HCT116 (cell line): Measurements from ENCODE around the gene LY6G6D. TPM values are rescaled to one million over a fixed set of nuclear protein-coding genes. Genes with fewer than 3 reads are reported as not detected.

Experiments used
- ATAC-seq: fragments of 200-7000 bp; cut with Tn5 transposase; 2 replicates; pipeline ENCODE4 v1.9.1; 2020; ENCODE audit warnings: mild to moderate bottlenecking, moderate library complexity
- BruUV-seq: library from RNA; stranded (reverse); fragments of 400-500 nt; replicated peaks from 2 replicates; lab custom pipeline; 2021; lab: Mats Ljungman, UMichigan
- CTCF ChIA-PET: fragments of 300-600 bp; sonication (Branson Sonifier 250); formaldehyde crosslinking; loops from one replicate; lab custom pipeline; 2021; ENCODE audit warnings: antibody characterized with exemption; lab: Charles Lee
- POLR2A ChIA-PET: fragments of 300-600, 350-600 bp; sonication (Branson Sonifier 250); formaldehyde crosslinking; loops from one replicate; lab custom pipeline; 2021; ENCODE audit warnings: antibody characterized with exemption; lab: Charles Lee
- RAD21 ChIA-PET, 2 experiments: fragments of 300-600 bp; sonication (Branson Sonifier 250); formaldehyde crosslinking; loops; one replicate each; lab custom pipeline; 2023; ENCODE audit warnings: low total read pairs in 2 of 2; ENCODE audit not compliant: uncharacterized antibody in 2 of 2, unreplicated experiment in 2 of 2, low non-redundant PET in 1 of 2; lab: Charles Lee
- DNase-seq: peaks from one replicate; pipeline ENCODE4 v3.0.0-alpha.2; 2010; ENCODE audit warnings: low read depth, low spot score
- H2AFZ ChIP-seq: fragments of 200-600 bp; shearing (Covaris generic), sonication (generic); 2 replicates; pipeline ENCODE4 v1.6.1; 2017; ENCODE audit warnings: low read depth, mixed run types, mixed read lengths, antibody characterized with exemption, low read length; ENCODE audit not compliant: poor library complexity, severe bottlenecking
- H3K27ac ChIP-seq: 2 replicates; pipeline ENCODE4 v1.5.1; 2012; ENCODE audit warnings: low read depth, low read length
- H3K27me3 ChIP-seq: fragments of 200-600 bp; sonication (generic); 2 replicates; pipeline ENCODE4 v1.6.1; 2016; ENCODE audit warnings: mixed run types, low read length, mixed read lengths; ENCODE audit not compliant: insufficient read depth
- H3K36me3 ChIP-seq, 2 experiments: fragments of 200-500 bp in 1 of 2; fragments of 200-600 bp in 1 of 2; sonication (Bioruptor generic) in 1 of 2; sonication (generic) in 1 of 2; 2 replicates each; pipeline versions ENCODE4 v1.5.1 to v1.6.1; 2014 to 2016; ENCODE audit warnings: low read length in 2 of 2, inconsistent platforms in 1 of 2, mixed read lengths in 1 of 2, mixed run types in 1 of 2; ENCODE audit not compliant: insufficient read depth in 2 of 2, control insufficient read depth in 1 of 2
- H3K4me1 ChIP-seq, 2 experiments: fragments of 200-600 bp in 1 of 2; sonication (generic) in 1 of 2; 2 replicates each; pipeline versions ENCODE4 v1.5.1 to v1.6.1; 2012 to 2017; ENCODE audit warnings: low read length in 2 of 2, inconsistent platforms in 1 of 2, mild to moderate bottlenecking in 1 of 2, mixed read lengths in 1 of 2, mixed run types in 1 of 2, moderate library complexity in 1 of 2; ENCODE audit not compliant: insufficient read depth in 2 of 2, control insufficient read depth in 1 of 2
- H3K4me2 ChIP-seq: fragments of 200-600 bp; sonication (generic); 2 replicates; pipeline ENCODE4 v1.6.1; 2017; ENCODE audit warnings: mixed run types, low read length, mixed read lengths
- H3K4me3 ChIP-seq, 2 experiments: fragments of 200-600 bp in 1 of 2; sonication (generic) in 1 of 2; replicated peaks in 1 of 2; 2 replicates each; pipeline ENCODE4 v1.5.1; 2011 to 2016; ENCODE audit warnings: low read length in 2 of 2, control low read depth in 1 of 2, low read depth in 1 of 2, mild to moderate bottlenecking in 1 of 2, mixed read lengths in 1 of 2, mixed run types in 1 of 2
- H3K79me2 ChIP-seq: fragments of 200-600 bp; sonication (generic); 2 replicates; pipeline ENCODE4 v1.6.1; 2017; ENCODE audit warnings: mild to moderate bottlenecking, mixed run types, low read length, moderate library complexity, mixed read lengths; ENCODE audit not compliant: insufficient read depth
- H3K9ac ChIP-seq: fragments of 200-600 bp; sonication (generic); 2 replicates; pipeline ENCODE4 v1.6.1; 2016; ENCODE audit warnings: low read length, mixed read lengths
- H3K9me2 ChIP-seq: fragments of 200-600 bp; sonication (generic), shearing (Covaris generic); 2 replicates; pipeline ENCODE4 v1.6.1; 2017; ENCODE audit warnings: mixed run types, mild to moderate bottlenecking, moderate library complexity; ENCODE audit not compliant: insufficient read depth
- H3K9me3 ChIP-seq, 2 experiments: fragments of 200-500 bp in 1 of 2; fragments of 200-600 bp in 1 of 2; sonication (Bioruptor generic) in 1 of 2; sonication (generic) in 1 of 2; 2 replicates each; pipeline ENCODE4 v1.6.1; 2014 to 2017; ENCODE audit warnings: low read length in 2 of 2, mixed read lengths in 2 of 2, inconsistent platforms in 1 of 2, low read depth in 1 of 2, mild to moderate bottlenecking in 1 of 2, mixed run types in 1 of 2, moderate library complexity in 1 of 2; ENCODE audit not compliant: control insufficient read depth in 1 of 2, insufficient read depth in 1 of 2
- H4K20me1 ChIP-seq: fragments of 200-600 bp; sonication (generic), shearing (Covaris generic); 2 replicates; pipeline ENCODE4 v1.6.1; 2017; ENCODE audit warnings: mixed run types, mild to moderate bottlenecking, moderate library complexity; ENCODE audit not compliant: insufficient read depth
- CBX3 ChIP-seq: IDR thresholded peaks from 2 replicates; pipeline ENCODE4 v1.6.1; 2012; ENCODE audit warnings: low read depth
- CEBPB ChIP-seq: IDR thresholded peaks from 2 replicates; pipeline ENCODE4 v1.6.1; 2012; ENCODE audit warnings: low read depth
- FOSL1 ChIP-seq: IDR thresholded peaks from 2 replicates; pipeline ENCODE4 v1.6.1; 2012; ENCODE audit warnings: low read depth
- RAD21 ChIP-seq: IDR thresholded peaks from 2 replicates; pipeline ENCODE4 v1.6.1; 2012; ENCODE audit warnings: low read depth, mild to moderate bottlenecking
- TCF7L2 ChIP-seq: IDR thresholded peaks from 2 replicates; pipeline ENCODE4 v1.7.0; 2011; ENCODE audit warnings: borderline replicate concordance, inconsistent platforms; ENCODE audit not compliant: insufficient read depth, insufficient read length; ENCODE audit errors: extremely low read depth
- ZFX ChIP-seq: fragments of 450-650 bp; IDR thresholded peaks from 2 replicates; pipeline ENCODE4 v1.6.1; 2017
- ZNF274 ChIP-seq: fragments of 200-500 bp; sonication (Bioruptor generic); IDR thresholded peaks from 2 replicates; pipeline ENCODE4 v1.6.1; 2014; ENCODE audit warnings: mild to moderate bottlenecking, low read depth, low read length, inconsistent platforms
- intact Hi-C: fragments of 100-400 bp; cut with micrococcal nuclease; formaldehyde crosslinking; loops from 2 replicates; pipeline ENCODE4 v1.10.0; 2022
- total RNA-seq: library from RNA; stranded (reverse); gene quantifications from one replicate; pipeline ENCODE4 v1.2.1, GENCODE V29; 2021; ENCODE audit not compliant: unreplicated experiment
- TF ChIP-seq, protein P1 (sequence below): IDR thresholded peaks from 2 replicates; pipeline ENCODE4 v1.6.1; 2012; ENCODE audit warnings: low read depth
- TF ChIP-seq, protein P2 (sequence below), 3 experiments: fragments of 200-600 bp in 1 of 3; sonication (generic) in 1 of 3; IDR thresholded peaks in 2 of 3; conservative IDR thresholded peaks in 1 of 3; 2 replicates each; pipeline ENCODE4 v1.5.1; 2012 to 2017; ENCODE audit warnings: low read depth in 2 of 3, low read length in 2 of 3, antibody characterized with exemption in 1 of 3, borderline replicate concordance in 1 of 3, control low read depth in 1 of 3, mild to moderate bottlenecking in 1 of 3, mixed read lengths in 1 of 3, mixed run types in 1 of 3, moderate library complexity in 1 of 3; ENCODE audit not compliant: insufficient read depth in 1 of 3

Gene LY6G6D
- total RNA-seq, 1 experiment from 2014 or later: not detected

DNA sequence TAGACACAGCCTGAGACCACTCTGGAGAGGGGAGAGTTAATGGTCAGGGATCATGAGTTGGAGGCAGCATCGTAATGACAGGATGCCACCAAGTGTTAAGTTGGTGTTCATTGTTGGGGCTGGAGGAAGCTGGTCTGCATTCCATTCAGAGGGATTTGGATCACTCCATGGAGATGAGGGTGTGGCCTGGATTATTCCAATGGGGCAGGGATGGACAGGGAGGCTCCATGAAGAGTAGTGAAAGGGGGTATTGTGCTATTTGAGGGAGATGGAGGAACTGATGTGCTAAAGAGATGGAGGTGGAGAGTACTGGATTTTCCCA, 48.4 kb downstream of the LY6G6D start:
- Histone ChIP-seq H3K9ac (no peak overlapping the region), H3K36me3 (peaks cover 3 to 27% of the 10 kb centered on the region in 2 experiments; a peak in 2 of 4 replicates), H3K27me3 (no peaks in the 10 kb centered on the region), H3K27ac (peak overlapping the region; percentile 1; the same call in 1 of the 2 replicates), H3K9me3 (no peaks in the 10 kb centered on the region), H3K4me3 (no peak overlapping the region), H3K4me1 (peaks cover 7 to 18% of the 10 kb centered on the region in 2 experiments; a peak in 3 of 4 replicates), H3K9me2 (no peaks in the 10 kb centered on the region), H2AFZ (no peak overlapping the region), H3K4me2 (peak overlapping the region; percentile 39), H3K79me2 (no peaks in the 10 kb centered on the region), H4K20me1 (no peaks in the 10 kb centered on the region)
- ChIA-PET RAD21 (no interaction called here), POLR2A (no interaction called here), CTCF (no interaction called here)
- no TSS peak for BruUV-seq
- ATAC-seq (peak; percentile 72), DNase-seq (no peak)
- intact Hi-C loops: no loop called here
- TF ChIP-seq, protein P1, sequence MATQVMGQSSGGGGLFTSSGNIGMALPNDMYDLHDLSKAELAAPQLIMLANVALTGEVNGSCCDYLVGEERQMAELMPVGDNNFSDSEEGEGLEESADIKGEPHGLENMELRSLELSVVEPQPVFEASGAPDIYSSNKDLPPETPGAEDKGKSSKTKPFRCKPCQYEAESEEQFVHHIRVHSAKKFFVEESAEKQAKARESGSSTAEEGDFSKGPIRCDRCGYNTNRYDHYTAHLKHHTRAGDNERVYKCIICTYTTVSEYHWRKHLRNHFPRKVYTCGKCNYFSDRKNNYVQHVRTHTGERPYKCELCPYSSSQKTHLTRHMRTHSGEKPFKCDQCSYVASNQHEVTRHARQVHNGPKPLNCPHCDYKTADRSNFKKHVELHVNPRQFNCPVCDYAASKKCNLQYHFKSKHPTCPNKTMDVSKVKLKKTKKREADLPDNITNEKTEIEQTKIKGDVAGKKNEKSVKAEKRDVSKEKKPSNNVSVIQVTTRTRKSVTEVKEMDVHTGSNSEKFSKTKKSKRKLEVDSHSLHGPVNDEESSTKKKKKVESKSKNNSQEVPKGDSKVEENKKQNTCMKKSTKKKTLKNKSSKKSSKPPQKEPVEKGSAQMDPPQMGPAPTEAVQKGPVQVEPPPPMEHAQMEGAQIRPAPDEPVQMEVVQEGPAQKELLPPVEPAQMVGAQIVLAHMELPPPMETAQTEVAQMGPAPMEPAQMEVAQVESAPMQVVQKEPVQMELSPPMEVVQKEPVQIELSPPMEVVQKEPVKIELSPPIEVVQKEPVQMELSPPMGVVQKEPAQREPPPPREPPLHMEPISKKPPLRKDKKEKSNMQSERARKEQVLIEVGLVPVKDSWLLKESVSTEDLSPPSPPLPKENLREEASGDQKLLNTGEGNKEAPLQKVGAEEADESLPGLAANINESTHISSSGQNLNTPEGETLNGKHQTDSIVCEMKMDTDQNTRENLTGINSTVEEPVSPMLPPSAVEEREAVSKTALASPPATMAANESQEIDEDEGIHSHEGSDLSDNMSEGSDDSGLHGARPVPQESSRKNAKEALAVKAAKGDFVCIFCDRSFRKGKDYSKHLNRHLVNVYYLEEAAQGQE: no peak
- peak; percentile 25; the same call in 1 of the 2 replicates for TF ChIP-seq RAD21
- TF ChIP-seq CBX3: no peak
- no peak for TF ChIP-seq ZNF274
- no peak for TF ChIP-seq CEBPB
- no peak for TF ChIP-seq FOSL1
- no peak for TF ChIP-seq TCF7L2
- TF ChIP-seq, protein P2, sequence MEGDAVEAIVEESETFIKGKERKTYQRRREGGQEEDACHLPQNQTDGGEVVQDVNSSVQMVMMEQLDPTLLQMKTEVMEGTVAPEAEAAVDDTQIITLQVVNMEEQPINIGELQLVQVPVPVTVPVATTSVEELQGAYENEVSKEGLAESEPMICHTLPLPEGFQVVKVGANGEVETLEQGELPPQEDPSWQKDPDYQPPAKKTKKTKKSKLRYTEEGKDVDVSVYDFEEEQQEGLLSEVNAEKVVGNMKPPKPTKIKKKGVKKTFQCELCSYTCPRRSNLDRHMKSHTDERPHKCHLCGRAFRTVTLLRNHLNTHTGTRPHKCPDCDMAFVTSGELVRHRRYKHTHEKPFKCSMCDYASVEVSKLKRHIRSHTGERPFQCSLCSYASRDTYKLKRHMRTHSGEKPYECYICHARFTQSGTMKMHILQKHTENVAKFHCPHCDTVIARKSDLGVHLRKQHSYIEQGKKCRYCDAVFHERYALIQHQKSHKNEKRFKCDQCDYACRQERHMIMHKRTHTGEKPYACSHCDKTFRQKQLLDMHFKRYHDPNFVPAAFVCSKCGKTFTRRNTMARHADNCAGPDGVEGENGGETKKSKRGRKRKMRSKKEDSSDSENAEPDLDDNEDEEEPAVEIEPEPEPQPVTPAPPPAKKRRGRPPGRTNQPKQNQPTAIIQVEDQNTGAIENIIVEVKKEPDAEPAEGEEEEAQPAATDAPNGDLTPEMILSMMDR (IDR thresholded peaks at IDR 0.05 in 2 of 3, conservative IDR thresholded peaks at IDR 0.05 in 1 of 3; ENCODE audit: borderline replicate concordance in 1 of 3, insufficient read depth in 1 of 3, low read depth in 2 of 3, low read length in 2 of 3): no peak
- no peak for TF ChIP-seq ZFX
